Stimulated activated CD4-positive, alpha-beta T cell treated with anti-CD3 and anti-CD28 coated beads, Interleukin-12 subunit alpha, Interleukin-12 subunit beta, amount 100 ng/mL, for 24 hours (primary cell): ENCODE measurements around the gene MRFAP1L1.
A peak's percentile ranks its signal among the peaks of the same experiment; 100 is the strongest.
"Not testable (repeated sequence)": the region's sequence is repeated elsewhere in the genome, so short reads cannot be mapped to it uniquely, and the experiment has no call there.

Experiments
- DNase-seq, 2 experiments: peaks; one replicate each; pipeline ENCODE4 v3.0.0-alpha.2; 2020; ENCODE audit warnings: low read depth in 2 of 2

Gene MRFAP1L1

DNA sequence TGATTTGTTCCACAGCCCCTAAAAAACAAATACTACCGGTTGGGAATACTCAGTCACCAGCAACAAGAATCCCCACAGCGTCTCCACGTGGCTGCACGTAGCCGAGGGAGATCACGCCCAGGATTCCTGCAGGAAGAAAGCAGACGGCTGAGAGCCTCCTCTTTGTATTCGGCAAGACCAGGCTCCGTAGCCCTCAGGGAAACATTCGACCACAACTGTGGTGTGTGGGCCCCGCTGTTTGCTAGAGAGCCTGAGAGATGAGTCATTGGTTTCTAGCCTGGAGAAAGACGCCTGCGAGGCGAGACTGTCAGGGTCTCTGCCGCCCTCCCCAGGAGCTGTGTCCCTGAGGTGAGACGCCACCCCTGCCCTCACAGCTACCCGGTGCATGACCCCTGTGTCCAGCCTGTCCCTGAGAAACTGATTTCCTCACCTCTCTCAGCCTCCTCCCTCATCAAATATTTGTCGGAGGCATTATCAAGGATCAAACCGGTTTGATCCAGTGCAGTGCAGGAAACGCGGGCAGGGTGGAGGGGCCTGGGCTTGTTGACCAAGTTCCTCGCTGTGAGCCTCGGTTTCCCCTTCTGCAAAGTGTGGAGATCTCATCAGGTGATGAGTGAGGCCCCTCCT, 20.7 kb downstream of the MRFAP1L1 start:
- peak; percentile 55 to 73 for DNase-seq

DNA sequence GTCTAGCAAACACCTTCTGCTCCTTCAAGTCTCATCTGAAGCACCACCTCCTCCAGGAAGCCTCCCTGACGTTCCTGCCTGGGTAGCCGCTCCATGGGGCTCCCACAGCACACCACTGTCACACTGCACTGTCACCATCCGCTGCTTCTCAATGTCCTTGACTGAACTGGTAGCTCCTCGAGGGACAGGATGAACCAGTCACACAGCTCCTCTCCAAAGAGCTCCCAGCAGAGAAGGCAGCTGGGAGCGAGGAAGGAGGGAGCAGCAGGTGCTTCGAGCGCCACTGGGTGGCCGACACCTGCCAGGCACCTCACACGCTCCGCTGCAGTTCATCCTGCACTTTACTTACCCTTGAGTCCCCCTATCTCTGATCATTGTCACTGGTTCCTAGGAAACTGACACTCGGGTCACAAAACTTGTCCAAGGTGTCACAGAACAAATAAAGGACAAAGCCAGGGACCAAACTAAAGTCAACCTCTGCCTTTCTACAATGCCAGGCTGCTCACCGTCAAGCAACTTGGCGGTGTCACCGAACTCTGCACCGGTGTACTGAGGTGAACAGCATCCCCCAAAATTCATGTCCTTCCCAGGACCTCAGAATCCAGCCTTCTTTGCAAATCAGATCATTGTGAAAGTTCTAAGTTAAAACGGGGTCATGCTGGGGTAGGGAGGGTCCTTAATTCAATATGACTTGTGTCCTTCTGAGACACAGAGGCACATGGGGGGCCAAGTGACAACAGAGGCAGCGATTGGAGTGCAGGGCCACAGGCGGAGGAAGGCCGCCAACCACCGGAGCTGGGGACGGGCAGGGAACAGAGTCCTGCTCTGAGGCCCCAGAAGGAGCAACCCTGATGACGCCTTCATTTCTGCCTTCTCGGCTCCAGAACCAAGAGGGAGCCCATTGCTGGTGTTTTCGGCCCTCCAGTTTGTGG, 21.5 kb downstream of the MRFAP1L1 start:
- DNase-seq: no peak

DNA sequence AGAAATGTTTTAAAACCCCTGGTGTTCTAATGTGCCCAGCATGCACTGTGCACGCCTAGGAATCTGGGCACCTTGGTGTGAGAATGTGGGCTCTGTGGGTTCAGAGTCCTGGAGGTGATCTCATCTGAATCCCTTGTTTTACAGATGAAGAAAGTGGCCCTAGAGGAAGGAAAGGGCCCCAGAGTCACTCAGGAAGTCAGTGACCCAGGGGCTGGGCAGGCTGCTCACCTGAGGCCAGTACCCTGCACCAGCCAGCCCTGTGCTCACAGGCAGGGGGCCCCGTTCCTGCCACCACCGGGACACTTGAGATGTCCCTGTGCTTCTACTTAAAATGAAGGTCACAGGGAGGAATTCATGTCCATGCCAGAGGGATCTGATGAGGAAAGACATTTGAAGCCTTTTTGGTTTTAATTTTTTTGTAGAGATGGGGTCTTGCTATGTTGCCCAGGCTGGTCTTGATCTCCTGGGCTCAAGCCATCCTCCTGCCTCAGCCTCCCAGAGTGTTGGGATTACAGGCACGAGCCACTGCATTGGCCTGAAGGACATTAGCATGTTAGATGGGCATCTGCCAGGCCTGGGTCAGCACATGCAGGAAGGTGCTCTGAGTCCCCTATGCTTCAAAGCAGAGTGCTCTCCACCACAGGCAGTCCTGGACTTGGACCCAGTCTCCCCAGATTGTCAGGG, 23.4 kb downstream of the MRFAP1L1 start:
- no peak for DNase-seq

DNA sequence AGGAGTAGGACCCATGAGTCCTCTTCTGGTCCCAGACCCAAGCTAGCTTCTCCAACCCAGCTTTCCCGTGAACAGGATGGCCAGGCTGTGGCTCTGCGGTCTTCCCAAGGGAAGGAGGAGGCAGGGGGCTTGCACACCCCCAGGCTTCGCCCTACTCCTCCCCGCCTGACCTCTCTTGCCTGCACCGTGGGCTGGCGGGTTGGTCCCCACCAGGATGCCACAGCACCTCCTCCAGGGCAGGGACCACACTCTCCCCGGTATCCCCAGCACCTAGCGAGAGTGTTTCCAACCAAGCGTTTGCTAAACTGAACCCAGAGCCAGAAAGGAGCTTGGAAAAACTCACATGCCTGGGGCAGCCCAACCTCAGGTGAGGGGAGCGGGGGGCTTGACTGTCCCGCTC, 25.0 kb downstream of the MRFAP1L1 start:
- no peak for DNase-seq

DNA sequence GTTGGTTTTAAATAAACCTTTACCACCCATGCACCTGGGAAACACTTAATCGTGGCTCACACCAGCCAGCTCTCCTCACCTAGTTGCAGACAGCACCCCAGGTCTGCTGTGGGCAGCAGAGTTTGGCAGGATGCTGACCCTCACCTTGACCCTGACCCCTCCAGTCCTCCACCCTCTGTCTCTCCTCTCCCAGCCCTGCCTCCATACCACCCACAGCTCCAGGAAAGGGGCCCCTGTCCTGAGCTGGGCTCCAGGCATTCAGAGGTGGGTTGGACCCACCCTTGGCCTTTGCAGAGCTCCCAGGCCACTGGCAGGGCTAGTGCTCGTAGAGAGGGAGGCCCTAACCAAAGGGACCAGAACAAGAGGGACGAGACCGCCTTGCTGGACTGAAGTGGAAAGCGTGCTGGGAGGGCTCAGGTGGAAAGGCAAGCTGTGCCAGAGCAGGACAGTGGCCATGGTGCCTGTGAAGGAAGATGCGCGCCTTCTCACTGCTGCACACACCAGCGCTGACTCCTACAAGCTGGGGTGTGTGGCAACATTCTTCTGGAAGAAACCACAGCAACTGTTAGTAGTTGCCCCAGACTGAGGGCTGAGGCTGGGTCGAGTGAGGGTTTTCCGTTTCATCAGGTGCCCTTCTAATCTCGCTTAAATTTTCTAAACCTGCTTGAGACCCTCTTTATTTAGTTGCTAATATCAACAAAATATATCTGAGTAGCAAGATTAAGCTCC, 26.6 kb downstream of the MRFAP1L1 start:
- DNase-seq: no peak

DNA sequence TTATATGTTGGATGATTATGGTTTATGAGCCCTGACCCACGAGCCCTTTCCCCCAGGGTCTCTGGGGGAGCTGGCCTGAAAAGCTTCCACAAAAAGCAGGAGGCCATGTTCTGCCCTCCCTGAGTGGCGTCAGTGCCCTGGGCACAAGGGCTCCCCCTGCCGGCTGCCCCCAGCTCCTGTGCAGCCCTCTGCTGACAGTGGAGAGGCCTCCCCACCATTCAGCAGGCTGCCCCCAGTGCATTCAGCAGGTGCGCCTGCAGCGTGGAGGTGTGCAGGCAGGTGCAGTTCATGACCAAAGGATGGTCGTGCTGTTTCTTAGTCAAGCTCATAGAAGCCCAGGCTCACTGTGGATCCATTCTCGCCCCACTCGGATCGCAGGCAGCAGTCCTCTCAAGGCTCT, 28.5 kb downstream of the MRFAP1L1 start:
- no peak for DNase-seq

DNA sequence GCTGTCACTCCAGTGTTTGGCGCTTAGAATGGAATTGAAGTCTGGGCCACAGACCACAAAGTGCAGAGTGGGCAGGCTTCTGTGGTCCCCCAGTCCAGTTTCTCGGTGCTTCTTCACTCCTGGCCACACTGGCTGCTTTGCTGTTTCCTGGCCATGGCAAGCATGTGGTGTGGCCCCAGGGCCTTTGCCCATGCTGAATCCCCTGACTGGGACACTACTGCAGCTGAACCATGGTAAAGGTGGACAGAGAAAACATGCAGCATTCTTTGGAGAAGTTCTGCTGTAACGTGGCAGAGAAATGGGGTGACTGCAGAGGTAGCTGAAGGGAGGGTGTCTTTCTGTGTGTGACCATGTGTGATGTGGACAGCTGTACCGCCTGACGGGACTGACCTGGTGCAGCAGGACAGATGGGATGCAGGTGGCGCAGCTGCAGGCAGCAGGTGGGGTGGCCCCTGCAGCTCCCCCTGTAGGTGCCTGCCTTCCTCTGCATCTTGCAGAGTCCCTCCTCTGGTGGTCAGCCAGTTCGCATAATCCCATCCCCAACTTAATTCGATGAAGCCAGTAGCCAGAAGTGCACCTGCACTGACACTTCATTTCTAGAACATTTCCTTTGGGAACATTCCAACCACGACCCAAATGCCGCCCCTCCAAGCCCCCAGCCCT, 29.2 kb downstream of the MRFAP1L1 start:
- no peak for DNase-seq

DNA sequence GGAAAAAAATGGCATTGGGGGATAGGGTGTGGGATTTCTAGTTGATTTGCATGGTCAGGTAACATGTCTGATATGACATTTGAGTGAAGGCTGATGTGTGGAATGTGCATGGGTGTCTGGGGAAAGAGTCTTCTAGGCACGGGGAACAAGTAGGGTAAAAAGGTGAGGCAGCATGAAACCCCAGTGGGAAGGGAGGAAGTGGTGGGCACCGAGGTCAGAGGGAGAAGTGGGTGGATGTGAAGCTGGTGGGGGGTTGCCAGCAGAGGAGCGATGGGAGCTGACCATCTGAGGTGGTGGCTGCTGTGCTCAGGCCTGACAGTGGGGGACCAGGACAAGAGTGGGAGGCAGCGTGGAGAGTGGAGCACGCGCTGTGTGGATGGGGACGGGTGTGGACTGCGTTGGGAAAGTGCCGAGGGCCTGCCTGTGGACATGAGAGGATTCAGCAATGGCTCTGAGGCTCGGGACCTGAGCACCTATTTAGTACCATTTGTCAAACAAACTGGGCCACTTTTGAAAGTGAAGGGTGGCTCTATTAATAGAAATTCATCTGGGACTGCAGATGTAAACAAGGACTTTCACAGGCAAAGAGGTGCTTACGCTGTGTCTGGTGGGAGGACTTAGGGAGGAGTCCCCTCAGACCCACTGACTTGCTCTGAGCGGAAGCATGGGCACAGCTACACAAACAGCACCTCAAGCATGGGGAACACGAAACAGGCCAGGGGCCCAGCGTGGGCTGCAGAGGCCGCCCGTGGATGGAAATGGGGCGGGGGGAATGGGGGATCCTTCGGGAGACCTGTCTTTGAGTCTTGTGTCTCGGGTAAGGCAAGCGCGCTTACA, 32.7 kb downstream of the MRFAP1L1 start:
- DNase-seq: no peak

DNA sequence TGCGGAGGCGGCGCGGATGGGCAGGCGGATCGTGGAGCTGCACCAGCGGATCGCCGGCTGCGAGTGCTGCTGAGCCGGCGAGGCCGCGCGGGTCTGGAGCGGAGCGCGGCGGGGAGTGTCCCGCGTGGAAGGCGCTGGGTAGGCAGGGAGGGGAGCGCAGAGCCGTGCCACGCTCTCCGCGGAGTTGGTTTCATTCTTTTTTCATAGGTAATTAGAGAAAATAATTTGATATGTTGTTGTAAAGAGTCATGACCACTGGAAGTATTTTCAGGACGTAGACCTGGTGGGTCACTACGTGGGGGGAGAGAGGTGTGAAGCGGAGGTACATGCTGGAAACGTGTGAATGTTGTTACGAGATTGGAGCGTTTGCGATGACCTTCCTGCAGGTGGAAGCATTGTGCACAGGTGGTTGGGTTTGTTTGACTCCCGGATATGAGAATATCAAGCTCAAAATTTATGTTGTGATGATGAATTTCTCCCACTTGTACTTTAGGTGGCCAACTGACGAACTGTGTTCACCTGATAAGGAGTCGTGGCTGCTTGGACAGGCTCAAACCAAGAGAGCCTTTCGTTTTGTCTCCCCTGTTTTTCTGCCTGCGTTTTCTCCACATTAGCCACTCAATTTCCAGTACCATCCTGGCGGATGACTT, 35.0 kb downstream of the MRFAP1L1 start:
- peak in 1 of 2 experiments; percentile 48 for DNase-seq

DNA sequence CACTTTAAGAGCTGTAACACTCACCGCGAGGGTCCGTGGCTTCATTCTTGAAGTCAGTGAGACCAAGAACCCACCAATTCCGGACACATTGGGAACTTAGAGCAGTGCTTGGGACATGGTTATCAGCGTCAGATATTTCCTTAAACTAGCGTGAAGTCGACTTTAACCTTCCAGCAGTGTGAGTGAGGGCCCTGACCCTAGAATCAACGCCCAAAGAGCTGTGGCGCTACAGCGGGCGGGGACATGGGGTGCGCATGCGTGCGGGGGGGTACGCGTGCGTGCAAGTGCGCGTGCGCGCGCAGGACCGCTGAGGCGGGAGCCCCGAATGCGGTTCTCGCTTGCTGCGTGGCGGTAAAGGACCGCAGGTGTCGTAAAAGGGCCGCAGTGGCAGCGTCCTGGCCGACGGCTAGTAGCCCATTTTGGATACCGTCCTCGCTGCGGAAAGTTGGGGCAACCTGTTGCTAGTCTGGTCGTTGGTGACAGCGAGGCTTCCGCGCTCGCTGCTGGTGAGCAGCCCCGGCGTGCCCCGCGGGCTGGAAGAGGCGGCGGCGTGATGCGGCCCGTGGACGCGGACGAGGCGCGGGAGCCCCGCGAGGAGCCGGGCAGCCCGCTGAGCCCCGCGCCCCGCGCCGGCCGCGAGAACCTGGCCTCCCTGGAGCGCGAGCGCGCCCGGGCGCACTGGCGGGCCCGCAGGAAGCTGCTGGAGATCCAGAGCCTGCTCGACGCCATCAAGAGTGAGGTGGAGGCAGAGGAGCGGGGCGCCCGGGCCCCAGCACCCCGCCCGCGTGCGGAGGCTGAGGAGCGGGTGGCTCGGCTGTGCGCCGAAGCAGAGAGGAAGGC, 35.8 kb downstream of the MRFAP1L1 start:
- DNase-seq: peak; percentile 86 to 91

DNA sequence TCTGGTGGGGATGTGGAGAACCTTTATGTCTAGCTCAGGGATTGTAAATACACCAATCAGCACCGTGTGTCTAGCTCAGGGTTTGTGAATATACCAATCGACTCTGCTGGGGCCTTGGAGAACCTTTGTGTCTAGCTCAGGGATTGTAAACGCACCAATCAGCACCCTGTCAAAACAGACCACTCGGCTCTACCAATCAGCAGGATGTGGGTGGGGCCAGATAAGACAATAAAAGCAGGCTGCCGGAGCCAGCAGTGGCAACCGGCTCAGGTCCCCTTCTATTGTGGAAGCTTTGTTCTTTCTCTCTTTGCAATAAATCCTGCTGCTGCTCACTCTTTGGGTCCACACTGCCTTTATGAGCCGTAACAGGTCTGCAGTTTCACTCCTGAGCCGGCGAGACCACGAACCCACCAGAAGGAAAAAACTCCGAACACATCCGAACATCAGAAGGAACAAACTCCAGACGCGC, 36.4 kb downstream of the MRFAP1L1 start:
- DNase-seq: peak in 1 of 2 experiments; percentile 40

DNA sequence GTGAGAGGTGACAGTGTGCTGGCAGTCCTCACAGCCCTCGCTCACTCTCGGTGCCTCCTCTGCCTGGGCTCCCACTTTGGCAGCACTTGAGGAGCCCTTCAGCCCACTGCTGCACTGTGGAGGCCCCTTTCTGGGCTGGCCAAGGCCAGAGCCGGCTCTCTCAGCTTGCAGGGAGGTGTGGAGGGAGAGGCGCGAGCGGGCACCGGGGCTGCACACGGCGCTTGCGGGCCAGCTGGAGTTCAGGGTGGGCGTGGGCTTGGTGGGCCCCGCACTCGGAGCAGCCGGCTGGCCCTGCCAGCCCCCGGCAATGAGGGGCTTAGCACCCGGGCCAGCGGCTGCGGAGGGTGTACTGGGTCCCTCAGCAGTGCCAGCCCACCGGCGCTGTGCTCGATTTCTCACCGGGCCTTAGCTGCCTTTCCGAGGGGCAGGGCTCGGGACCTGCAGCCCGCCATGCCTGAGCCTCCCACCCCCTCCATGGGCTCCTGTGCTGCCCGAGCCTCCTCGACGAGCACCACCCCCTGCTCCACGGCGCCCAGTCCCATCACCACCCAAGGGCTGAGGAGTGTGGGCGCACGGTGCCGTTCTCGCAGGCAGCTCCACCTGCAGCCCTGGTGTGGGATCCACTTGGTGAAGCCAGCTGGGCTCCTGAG, 37.0 kb downstream of the MRFAP1L1 start:
- not testable (repeated sequence) for DNase-seq

DNA sequence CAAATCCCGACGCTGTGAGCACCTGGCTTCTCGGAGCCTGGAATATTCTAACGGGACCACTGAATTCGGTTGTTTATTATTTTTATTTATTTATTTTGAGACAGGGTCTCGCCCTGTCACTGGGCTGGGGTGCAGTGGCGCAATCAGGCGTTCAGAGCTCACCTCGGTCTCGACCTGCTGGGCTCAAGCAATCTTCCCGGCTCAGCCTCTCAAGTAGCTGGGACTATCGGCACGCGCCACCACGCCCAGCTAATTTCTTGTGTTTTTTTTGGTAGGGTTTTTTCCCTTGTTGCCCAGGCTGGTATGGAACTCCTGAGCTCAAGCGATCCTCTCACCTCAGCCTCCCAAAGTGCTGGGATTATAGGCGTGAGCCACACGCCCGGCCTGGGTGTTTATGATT, 37.5 kb downstream of the MRFAP1L1 start:
- no peak for DNase-seq

DNA sequence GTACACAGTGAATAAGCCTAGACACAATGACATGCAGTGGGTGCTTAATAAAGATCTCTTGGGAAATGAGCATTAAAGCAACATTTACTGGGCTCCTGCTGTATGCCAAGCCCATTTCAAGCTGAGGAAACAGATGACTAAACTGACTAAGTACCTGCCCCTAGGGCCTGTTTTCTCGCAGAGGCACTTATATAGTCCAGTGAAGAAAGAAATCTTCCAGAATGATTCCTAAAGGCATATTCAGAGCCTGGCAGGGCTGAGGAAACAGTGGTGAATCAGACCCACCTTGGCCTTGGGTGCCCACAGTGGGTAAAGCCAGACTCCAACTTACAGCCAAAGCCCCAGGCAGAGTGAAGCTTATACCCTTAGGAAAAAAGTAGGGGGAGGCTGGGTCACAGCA, 38.0 kb downstream of the MRFAP1L1 start:
- DNase-seq: no peak

DNA sequence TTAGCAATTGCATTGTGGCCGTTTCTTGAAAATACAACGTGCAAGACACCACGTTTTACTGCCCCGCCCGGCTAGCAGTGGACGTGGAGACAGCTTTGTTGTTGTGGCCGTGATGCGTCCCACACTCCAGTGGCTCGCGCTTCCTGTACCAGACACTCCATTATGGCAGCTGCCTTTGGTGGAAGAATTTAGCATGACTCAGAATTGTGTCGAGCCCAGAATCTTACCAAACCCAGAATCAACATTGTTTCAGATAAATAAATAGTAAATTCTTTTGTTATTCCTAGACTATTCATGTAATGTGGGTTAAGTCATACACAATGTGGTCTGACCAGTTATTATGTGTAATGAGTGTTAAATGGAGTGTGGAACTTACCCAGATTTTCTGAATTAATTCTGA, 41.3 kb downstream of the MRFAP1L1 start:
- no peak for DNase-seq

DNA sequence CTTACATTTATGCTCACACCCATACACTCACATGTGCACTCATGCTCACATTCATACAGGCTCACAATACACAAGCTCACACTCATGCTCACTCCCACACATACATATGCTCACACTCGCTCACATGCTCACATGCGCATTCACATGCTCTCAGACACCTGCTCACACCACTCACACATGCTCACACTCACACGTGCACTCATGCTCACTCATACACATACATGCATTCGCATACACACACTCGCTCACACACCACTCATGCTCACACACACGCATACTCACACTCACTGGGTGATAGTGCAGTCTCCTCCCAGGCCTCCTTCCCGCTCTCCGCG, 44.4 kb downstream of the MRFAP1L1 start:
- no peak for DNase-seq

DNA sequence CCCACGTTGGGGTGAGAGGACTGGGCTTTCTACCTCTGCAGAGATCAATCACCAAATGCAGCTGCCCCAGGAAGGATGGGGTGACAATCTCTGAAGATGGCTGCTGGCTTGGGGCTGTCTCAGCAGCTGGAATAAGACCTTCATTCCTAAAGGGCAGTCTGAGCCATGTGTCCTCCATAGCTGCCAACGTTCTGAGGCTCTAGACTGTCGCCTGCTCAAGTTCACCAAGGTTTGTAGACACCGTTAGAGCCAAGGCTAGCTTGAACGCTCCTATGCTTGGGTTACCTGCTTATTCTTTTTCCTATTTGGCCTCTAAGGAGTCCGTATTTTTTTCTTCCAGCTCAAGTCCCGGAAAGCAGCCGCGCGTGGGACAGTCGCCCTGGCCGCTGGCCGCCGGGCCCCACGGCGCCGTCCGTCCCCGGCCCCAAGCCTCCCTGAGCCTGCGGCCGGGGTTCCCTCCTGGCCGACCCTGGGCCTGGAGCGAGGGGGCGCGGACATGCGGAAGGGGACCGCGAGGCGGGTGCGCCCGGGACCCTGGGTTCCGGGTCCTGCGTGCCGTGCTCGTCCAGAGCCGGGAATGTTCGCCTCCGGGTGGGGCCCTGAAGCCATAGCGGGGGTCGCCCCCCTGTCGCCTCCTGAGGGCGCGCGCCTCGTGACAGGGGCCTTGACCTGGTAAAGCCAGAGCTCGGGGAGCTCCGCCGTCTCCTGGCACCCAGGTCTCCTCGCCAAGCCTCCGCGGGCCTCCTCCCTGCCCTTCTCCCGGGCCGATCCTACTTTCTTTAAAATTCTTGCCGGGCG, 45.9 kb downstream of the MRFAP1L1 start:
- no peak for DNase-seq

DNA sequence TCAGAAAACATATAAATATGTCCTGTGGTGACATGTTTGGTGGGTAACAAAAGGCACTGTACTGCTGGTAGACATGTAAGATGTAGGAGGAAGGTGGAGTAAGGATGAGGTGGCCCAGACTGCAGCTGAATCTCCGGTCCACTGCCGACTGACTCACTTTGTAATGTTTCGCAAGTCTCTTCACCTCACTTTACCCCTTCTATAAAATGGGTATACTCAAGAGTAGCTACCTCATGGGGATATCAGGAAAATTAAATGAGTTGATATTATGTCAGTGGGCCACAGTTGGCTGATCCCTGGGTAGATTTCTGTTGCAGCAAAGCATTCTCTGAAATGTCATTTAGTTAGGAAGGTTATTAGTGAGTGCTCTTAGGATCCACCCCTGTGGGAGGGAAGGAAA, 47.1 kb downstream of the MRFAP1L1 start:
- no peak for DNase-seq
